Astrocyte (in vitro differentiated cells and primary cell): ENCODE data around the gene B3GNT9. TPM values are rescaled to one million over a fixed set of nuclear protein-coding genes. Genes with fewer than 3 reads are reported as not detected.

Experiments
- DNase-seq: peaks from one replicate; pipeline ENCODE4 v3.0.0-alpha.2; 2010; ENCODE audit warnings: low read depth
- FAIRE-seq: peaks from 2 replicates; lab custom pipeline; 2011; peaks lifted over from hg19 to GRCh38; lab: Jason Lieb, UNC
- H2AFZ ChIP-seq: 2 replicates; pipeline ENCODE4 v1.6.0; 2012; ENCODE audit warnings: low read depth, low read length, inconsistent platforms
- H3K27ac ChIP-seq: 2 replicates; pipeline ENCODE4 v1.5.1; 2011; ENCODE audit warnings: low read depth, low read length, inconsistent platforms
- H3K27me3 ChIP-seq: 2 replicates; pipeline ENCODE4 v1.6.0; 2011; ENCODE audit warnings: low read length, inconsistent platforms; ENCODE audit not compliant: insufficient read depth
- H3K36me3 ChIP-seq: 2 replicates; pipeline ENCODE4 v1.5.1; 2011; ENCODE audit warnings: low read length, inconsistent platforms; ENCODE audit not compliant: insufficient read depth
- H3K4me1 ChIP-seq: 2 replicates; pipeline ENCODE4 v1.5.1; 2011; ENCODE audit warnings: low read length, inconsistent platforms; ENCODE audit not compliant: insufficient read depth
- H3K4me2 ChIP-seq: 2 replicates; pipeline ENCODE4 v1.6.0; 2012; ENCODE audit warnings: low read length, inconsistent platforms
- H3K4me3 ChIP-seq: 2 replicates; pipeline ENCODE4 v1.5.1; 2011; ENCODE audit warnings: low read depth, mild to moderate bottlenecking, low read length, inconsistent platforms; ENCODE audit not compliant: insufficient read depth
- H3K79me2 ChIP-seq: 2 replicates; pipeline ENCODE4 v1.6.0; 2012; ENCODE audit warnings: mild to moderate bottlenecking, low read length, inconsistent platforms; ENCODE audit not compliant: insufficient read depth
- H3K9ac ChIP-seq: 2 replicates; pipeline ENCODE4 v1.6.0; 2012; ENCODE audit warnings: mild to moderate bottlenecking, low read length, inconsistent platforms
- H3K9me3 ChIP-seq: 2 replicates; pipeline ENCODE4 v1.5.1; 2012; ENCODE audit warnings: low read depth, mild to moderate bottlenecking, low read length, inconsistent platforms; ENCODE audit not compliant: insufficient read depth
- H4K20me1 ChIP-seq: 2 replicates; pipeline ENCODE4 v1.6.0; 2012; ENCODE audit warnings: low read length, inconsistent platforms; ENCODE audit not compliant: insufficient read depth
- H3K27ac Mint-ChIP-seq: one replicate; pipeline ENCODE4 v1.8.0; 2021; ENCODE audit warnings: mild to moderate bottlenecking, mixed read lengths; ENCODE audit not compliant: unreplicated experiment
- H3K27me3 Mint-ChIP-seq: one replicate; pipeline ENCODE4 v1.8.0; 2021; ENCODE audit warnings: low read depth, mixed read lengths; ENCODE audit not compliant: unreplicated experiment
- H3K36me3 Mint-ChIP-seq: one replicate; pipeline ENCODE4 v1.8.0; 2021; ENCODE audit warnings: low read depth, mixed read lengths; ENCODE audit not compliant: unreplicated experiment
- H3K4me1 Mint-ChIP-seq: one replicate; pipeline ENCODE4 v1.8.0; 2021; ENCODE audit warnings: low read depth, mixed read lengths; ENCODE audit not compliant: unreplicated experiment
- H3K4me3 Mint-ChIP-seq: one replicate; pipeline ENCODE4 v1.8.0; 2021; ENCODE audit warnings: mild to moderate bottlenecking, moderate library complexity, mixed read lengths; ENCODE audit not compliant: unreplicated experiment
- H3K9me3 Mint-ChIP-seq: one replicate; pipeline ENCODE4 v1.8.0; 2021; ENCODE audit warnings: mild to moderate bottlenecking, mixed read lengths; ENCODE audit not compliant: unreplicated experiment
- EZH2 ChIP-seq: IDR thresholded peaks from 2 replicates; pipeline ENCODE4 v1.6.1; 2012; ENCODE audit warnings: mild to moderate bottlenecking, low read length, inconsistent platforms; ENCODE audit not compliant: insufficient read depth
- total RNA-seq: library from RNA; stranded (reverse); gene quantifications from 2 replicates; pipeline ENCODE4 v1.2.1, GENCODE V29; 2021
- TF ChIP-seq, protein P1 (sequence below): IDR thresholded peaks from 2 replicates; pipeline ENCODE4 v1.5.1; 2011; ENCODE audit warnings: low read depth, mild to moderate bottlenecking, inconsistent platforms, low read length, moderate library complexity; ENCODE audit not compliant: insufficient read depth

The B3GNT9 gene
- total RNA-seq, 1 donor from 2014 or later = 7.6 TPM

DNA sequence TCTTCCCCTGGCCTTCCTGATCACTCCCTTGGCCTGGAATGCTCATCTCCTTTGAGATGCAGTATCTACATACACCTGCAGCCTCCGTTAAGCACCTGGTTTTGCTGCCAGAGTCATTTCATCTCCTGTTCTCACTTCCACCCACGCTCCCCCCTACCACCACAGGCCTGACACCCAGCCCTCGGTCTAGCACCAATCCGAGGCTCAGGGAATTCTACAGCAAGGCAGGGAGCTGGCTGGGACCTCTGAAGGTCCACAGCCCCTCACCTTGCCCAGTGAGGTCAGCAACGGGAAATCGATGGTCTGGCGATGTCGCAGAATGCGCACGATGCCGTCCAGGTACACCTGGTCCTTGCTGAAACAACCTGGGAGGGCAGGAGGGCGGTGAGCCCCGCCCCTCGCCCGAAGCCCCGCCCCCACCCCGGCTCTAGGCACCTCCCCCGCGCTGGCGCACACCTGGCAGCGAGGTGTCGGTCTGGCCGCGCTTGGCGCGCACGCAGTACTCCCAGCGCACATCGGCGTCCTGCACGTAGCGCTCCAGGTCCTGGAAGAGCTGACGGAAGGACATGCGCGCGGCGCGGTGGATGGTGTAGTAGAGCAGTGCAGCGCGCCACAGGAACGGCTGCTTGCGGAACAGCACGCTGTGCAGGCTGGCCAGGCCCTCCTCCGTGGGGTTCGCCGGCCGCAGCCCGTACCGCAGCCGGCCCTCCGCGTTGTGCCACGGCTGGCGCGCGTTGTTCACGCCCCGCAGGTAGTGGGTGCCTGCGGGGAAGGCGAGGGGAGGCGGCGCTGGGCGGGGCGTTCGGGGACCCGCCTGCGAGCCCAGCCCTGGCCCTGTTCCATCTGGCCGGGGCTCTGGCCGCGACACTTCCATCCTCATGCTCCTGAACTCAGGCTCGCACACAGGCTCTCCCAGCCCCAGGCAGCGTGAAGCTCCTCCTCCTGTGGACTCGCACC lies 27.2 kb upstream of the B3GNT9 start:
- Histone ChIP-seq H3K79me2 (peaks cover 20% of the 10 kb centered on the region), H3K4me3 (no peak overlapping the region), H3K27me3 (no peaks in the 10 kb centered on the region), H3K9me3 (no peaks in the 10 kb centered on the region), H4K20me1 (peaks cover 65% of the 10 kb centered on the region), H3K9ac (no peak overlapping the region), H3K4me1 (peaks cover 36% of the 10 kb centered on the region), H2AFZ (no peak overlapping the region), H3K36me3 (no peaks in the 10 kb centered on the region), H3K27ac (no peak overlapping the region), H3K4me2 (peak overlapping the region; percentile 72)
- DNase-seq (no peak), FAIRE-seq (no peak)
- Mint-ChIP-seq H3K27me3 (peaks cover 19% of the 10 kb centered on the region), H3K4me3 (no peak overlapping the region), H3K27ac (no peak overlapping the region), H3K9me3 (peaks cover 2% of the 10 kb centered on the region), H3K36me3 (peaks cover 16% of the 10 kb centered on the region), H3K4me1 (peaks cover 7% of the 10 kb centered on the region)
- TF ChIP-seq, protein P1, sequence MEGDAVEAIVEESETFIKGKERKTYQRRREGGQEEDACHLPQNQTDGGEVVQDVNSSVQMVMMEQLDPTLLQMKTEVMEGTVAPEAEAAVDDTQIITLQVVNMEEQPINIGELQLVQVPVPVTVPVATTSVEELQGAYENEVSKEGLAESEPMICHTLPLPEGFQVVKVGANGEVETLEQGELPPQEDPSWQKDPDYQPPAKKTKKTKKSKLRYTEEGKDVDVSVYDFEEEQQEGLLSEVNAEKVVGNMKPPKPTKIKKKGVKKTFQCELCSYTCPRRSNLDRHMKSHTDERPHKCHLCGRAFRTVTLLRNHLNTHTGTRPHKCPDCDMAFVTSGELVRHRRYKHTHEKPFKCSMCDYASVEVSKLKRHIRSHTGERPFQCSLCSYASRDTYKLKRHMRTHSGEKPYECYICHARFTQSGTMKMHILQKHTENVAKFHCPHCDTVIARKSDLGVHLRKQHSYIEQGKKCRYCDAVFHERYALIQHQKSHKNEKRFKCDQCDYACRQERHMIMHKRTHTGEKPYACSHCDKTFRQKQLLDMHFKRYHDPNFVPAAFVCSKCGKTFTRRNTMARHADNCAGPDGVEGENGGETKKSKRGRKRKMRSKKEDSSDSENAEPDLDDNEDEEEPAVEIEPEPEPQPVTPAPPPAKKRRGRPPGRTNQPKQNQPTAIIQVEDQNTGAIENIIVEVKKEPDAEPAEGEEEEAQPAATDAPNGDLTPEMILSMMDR = no peak
- peak; percentile 33 for TF ChIP-seq EZH2

DNA sequence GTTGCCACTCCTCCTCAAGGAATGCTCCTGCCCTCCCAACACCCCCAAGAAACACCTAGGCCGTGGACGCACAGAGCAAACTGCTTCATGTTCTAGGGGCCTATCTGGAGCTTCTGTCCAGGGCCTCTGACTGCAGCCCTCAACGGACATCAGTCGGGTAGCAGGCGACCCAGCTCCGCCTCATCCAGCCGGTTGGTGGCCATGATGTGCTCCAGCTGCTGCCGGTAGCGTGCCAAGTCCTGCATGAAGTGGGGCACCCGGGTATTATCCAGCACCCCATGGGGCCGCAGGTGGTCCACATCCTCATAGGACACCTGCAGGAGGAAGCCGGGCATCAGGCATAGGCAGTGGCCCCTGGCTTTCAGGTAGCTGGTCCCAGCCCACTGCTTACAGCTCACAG lies 25.9 kb upstream of the B3GNT9 start:
- peaks cover 2% of the 10 kb centered on the region for H3K9me3 Mint-ChIP-seq
- Histone ChIP-seq H3K79me2 (peaks cover 11% of the 10 kb centered on the region), H2AFZ (no peak overlapping the region), H3K4me1 (peaks cover 25% of the 10 kb centered on the region), H3K4me3 (no peak overlapping the region), H3K36me3 (no peaks in the 10 kb centered on the region), H4K20me1 (peaks cover 59% of the 10 kb centered on the region), H3K9me3 (no peaks in the 10 kb centered on the region), H3K4me2 (no peak overlapping the region), H3K9ac (no peak overlapping the region), H3K27me3 (no peaks in the 10 kb centered on the region), H3K27ac (no peak overlapping the region)
- H3K4me3 Mint-ChIP-seq = no peak overlapping the region
- no peak for FAIRE-seq
- no peak for DNase-seq
- H3K4me1 Mint-ChIP-seq = peaks cover 10% of the 10 kb centered on the region
- no peak overlapping the region for H3K27ac Mint-ChIP-seq
- peaks cover 22% of the 10 kb centered on the region for H3K27me3 Mint-ChIP-seq
- TF ChIP-seq, protein P1 = no peak
- no peak for TF ChIP-seq EZH2
- peaks cover 19% of the 10 kb centered on the region for H3K36me3 Mint-ChIP-seq
